COLO668 (cell line): ENCODE results near the gene TMEM270.

ENCODE experiments used
- DNase-seq: peaks from one replicate; lab custom pipeline; 2025; ENCODE audit not compliant: unreplicated experiment; lab: John Stamatoyannopoulos, UW

The TMEM270 gene

DNA sequence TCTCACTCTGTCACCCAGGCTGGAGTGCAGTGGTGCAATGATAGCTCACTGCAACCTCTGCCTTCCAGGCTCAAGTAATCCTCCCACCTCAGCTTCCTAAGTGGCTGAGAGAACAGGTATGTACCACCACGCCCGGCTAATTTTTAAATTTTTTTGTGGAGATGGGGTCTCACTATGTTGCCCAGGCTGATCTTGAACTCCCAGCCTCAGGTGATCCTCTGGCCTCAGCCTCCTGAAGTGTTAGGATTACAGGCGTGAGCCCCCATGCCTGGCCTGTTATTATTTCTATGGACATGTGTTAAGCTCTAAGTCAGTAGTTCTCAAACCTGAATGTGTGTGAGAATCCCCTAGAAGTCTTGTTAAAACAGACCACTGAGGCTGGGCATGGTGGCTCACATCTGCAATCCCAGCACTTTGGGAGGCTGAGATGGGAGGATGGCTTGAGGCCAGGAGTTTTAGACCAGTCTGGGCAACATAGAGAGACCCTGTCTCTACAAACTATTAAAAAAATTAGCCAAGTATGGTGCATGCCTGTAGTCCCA lies 24.5 kb downstream of the TMEM270 start:
- DNase-seq, result no peak

DNA sequence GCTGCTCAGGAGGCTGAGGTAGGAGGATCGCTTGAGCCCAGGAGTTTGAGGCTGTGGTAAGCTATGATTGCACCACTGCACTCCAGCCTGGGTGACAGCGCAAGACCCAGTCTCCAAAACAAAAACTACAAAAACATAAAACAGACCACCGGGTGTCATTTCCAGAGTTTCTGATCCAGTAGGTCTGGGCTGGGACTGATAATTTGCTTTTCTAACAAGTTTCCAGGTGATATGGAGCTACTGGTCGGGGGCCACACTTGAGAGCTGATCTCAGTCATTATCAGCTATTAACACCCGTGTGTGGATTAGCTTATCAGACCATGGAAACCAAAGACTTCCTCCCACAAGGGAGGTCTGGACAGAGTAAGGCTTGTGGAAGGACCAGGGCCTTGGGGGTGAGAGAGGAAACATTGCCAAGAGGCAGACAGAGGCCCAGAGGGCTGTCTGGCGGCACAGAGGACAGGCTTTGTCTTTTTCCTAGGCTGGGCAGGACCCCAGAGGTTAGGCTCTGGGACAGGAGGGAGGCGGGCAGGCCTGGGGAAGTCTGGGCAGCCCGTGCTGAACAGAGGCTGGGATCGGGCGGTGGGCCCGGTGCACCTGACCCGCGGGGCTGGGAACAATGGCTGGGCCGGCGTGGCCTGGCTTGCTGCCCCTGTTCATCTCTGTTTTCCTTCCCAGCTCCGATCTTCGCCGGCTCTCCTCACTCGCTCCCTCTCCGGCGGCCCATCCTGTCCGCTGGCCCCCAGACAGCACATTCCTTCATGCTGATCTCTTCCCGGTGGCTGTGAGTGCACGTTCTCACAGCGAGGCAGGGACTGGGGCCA lies 25.2 kb downstream of the TMEM270 start:
- no peak for DNase-seq

DNA sequence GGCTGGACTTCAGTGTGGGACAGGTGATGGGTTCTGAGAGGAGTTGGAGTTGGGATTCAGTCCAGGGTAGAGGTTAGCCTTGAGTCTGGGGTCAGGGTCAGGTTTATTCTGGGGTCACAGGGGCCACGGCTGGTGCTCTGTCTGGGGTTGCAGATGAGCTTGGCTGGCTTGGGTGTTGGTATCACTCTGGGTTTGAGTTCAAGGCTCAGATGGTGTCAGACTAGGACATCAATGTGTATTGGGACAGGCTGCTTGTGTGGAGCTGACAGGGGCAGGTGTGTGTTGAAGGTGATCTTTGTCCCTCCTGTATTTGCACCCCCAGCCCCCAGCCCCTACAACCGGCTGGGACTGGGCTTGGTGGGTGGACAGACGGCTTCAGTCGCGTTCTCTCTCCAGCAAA lies 26.8 kb downstream of the TMEM270 start:
- DNase-seq, result no peak

DNA sequence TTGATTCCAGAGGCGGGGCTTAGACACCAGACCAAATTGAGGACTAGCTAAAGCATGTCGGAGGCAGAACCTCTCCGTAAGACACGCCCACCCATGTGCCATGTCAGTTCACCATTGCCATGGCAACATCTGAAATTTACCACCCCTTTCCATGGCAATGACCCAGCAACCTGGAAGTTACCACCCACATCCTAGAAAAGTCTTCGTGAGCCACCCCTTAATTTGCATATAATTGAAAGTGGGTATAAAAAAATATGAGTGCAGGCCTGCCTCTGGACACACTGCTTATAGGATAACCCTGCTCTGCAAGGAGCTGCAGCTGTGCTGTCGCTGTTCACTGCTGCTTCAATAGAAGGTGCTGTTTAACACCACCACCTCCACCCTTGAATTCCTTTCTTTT lies 28.0 kb downstream of the TMEM270 start:
- no peak for DNase-seq

DNA sequence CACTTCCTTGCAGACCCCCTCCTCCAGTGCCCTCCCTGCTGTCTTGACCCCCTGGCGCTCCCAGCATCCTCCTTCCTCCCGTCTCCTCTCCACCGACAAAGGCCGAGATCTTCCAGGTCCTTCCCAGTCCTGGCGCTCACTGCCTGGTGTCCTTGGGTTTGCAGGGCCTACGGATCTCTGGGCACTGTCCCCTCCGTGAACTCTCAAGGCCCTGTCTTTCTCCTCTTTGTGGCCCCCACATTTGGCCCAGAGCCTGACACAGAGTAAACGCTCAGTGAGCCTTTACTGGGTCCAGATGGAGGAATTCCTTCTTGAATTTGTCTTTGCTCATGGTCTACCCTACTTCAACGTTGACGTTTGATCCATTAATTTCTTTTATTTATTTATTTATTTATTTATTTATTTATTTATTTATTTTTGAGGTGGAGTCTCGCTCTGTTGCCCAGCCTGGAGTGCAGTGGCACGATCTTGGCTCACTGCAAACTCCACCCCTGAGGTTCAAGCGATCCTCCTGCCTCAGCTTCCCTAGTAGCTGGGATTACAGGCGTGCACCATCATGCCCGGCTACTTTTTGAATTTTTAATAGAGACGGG lies 29.7 kb downstream of the TMEM270 start:
- DNase-seq, result no peak

DNA sequence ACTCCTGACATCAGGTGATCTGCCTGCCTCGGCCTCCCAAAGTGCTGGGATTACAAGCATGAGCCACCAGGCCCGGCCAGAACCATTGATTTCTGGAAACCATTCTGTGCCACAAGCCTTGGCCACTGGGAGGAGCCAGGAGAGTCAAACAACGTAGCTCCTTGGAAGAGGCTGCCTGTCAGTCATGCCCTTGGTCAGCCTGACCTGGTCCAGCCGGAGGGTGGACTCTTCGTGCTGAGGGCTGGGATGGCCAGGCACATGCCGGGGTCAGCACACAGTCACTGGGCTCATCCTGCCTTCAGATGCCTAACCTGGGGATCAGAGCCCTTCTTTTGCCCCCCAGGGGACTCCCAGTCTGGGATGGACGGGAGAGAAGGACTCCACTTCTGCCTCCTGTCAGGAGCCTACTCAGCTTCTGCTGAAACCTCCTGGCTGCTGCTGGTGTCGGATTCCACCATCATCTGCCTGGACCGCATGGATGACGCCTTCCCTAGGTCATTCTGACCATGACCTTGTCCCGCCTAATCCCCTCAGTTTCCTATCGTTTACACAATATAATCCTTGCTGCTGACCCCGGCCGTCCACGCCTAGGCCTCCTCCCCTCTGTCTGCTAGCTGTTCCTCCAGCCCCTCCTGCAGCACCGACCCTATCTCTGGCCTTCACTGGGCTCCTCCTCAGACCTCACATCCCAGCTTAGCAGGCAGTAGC lies 30.4 kb downstream of the TMEM270 start:
- DNase-seq, result no peak

DNA sequence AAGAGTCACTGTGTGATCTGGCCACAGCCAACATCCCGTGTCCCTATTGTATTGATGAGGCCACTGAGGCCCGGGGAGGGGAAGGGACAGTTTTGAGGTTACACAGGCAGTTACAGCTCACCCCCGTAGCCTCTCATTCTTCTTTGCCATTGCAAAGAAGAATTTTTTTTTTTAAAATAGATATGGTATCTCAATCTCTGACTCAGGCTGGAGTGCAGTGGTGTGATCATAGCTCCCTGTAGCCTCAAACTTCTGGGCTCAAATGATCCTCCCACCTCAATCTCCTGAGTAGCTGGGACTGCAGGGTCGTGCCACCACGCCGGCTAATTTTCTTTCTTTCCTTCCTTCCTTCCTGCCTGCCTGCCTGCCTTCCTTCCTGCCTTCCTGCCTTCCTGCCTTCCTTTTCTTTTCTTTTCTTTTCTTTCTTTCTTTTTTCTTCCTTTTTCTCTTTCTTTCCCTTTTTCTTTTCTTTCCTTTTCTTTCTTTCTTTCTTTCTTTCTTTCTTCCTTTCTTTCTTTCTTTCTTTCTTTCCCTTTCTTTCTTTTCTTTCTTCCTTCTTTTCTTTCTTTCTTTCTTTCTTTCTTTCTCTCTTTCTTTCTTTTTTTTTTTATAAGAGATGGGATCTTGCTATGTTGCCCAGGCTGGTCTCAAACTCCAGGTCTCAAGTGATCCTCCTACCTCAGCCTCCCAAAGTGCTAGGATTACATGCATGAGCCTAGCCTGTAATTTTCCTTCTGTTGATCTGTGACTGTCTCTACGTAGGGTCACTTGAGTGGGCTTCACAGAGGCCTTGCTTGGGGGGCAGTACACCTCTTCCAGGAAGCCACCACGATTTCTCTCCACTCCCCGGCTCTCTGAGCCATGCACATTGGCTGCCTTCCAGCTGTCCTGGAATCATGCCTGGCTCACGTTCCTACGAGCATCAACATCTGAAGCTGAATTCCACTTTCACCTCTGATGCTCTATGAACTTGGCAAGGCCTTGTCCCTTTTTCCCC lies 31.3 kb downstream of the TMEM270 start:
- no peak for DNase-seq

DNA sequence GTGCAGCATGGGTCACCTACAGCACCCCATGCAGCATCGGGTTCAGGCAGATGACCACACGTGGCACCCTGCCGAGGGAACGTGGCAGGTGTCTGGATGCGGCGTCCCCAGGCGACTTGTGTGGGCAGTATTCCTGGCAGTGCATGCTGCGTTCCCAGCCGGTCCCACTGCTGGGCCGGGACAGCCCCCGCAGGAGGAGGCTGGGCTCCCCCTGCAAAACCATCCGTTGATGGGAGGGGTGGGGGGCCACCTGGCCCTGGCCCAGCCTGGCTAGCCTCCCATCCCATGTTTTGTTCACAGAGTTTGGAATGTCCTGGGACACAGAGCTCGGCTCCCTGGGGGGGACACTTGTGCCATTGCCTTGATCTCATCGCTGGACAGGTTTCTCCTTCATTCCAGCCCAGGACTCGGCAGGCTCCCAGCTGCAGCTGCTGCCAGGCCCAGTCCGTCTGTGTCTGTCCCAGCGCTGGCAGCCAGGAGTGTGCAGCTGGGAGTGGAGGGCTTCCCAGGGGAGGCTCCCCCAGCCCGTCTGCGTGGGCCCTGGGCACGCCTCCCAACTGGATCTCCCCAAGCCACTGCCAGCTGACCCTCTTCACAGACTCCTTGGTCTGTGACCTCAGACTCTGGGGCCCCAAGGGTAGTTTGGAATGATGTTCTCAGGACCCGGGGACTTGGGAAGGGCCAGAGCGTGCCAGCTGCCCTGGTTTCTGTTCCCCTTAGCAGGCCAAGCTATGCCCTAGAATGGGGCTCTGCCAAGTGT lies 32.6 kb downstream of the TMEM270 start:
- DNase-seq, result no peak

DNA sequence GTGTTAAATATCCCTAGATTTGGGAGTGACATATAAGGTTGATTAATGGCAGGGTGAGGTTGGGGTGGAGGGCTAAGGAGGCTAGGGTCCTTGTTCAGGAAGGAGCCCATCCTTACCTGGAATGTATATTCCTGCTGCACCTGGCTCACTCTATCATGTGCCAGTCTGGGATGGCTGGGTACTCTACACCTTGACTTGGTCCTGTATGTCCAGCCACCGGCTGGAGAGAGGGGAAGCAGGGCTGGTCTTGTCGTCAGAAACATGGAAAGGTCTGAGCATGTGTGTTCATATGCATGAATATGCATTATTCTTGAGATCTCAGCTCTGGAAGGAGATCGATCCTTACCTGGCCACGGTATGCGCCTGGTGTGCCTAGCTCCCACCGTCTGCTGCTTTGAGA lies 33.2 kb downstream of the TMEM270 start:
- no peak for DNase-seq

DNA sequence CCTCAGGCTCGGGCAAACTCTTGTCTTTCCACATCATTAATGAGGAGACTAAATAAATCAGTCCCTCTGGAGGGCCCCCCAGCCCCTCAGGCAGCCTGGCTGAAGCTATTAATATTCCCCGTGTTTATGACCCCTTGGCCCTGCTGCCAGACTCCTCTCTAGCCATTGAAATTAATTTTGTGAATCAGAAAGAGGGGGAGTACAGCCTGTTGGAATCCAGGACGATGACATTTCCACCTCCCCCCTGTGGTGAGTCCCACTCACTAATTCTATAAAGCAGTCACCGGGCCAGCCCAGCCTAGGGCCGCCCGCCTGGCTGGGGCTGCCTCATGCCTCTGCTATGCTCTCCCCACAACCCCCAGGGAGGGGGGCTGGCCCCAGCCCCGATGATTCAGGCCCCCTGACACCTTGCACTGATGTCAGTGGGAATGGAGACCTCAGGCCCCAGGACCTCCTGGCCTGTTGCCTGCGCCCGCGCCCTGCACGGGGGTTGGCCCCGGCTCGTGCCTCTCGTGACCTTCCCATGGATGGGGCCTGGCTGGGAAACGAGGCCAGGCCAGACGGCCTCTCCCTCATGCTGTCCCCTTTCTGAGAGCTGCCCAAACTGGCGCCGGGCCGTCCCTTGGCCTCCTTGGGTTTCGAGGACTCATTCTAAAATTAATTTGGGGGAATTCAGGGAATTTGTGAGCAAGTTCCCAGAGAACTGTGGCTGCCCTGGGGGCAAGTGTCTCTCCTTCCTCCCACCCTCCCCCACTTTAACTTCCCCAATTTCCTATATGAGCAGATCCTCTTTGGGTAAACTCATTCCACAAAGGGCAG lies 34.0 kb downstream of the TMEM270 start:
- no peak for DNase-seq

DNA sequence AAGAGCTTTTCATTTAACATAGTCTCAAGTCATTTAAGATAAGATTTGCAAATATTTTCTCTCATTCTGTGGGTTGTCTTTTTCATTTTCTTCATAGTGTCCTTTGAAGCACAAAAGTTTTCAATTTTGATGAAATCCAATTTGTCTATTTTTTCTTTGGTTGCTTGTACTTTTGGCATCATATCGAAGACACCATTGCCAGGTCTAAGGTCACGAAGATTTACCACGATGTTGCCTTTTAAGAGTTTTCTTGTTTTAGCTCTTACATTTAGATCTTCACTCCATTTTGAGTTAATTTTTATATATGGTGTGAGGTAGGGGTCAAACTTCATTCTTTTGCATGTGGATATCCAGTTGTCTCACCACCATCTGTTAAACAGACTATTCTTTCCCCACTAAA lies 34.7 kb downstream of the TMEM270 start:
- DNase-seq, result no peak

DNA sequence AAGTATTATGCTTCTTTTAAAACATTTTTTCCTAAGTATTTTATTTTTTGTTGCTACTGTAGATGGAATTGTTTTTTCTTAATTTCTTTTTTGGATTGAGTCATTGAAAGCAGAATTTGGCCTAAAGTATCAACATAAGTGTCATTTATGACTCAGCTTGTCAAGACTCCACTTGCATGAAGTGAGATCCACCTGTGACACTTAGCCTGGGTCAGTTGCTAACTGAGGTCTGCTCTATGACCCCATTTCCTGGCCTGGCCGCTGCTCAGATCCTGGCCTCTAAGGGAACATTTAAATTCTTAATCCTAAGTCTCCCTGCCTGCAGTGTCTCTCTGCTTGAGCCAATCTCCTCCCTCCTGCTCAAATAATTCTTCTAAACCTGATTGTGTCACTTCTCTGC lies 35.5 kb downstream of the TMEM270 start:
- no peak for DNase-seq

DNA sequence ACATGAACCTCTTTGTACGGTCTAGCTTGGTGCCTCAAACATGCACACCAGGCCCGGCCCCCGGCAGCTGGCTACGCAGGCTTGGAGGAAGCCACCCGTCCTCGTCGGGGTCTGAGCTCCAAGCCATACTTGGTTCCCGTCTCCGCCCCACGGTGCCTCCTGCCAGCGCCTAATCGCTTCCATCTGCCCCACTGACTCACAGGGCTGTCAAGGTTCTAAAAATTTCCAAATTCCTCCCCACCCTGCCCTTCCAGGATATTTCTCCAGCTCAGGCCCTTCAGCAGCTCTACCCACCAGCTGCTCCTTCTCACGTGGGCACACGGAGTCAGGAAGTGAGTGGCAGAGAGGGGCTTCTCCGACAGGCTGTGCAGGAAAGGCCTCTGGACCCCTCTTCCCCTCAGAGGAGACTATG lies 38.8 kb downstream of the TMEM270 start:
- DNase-seq, result no peak

DNA sequence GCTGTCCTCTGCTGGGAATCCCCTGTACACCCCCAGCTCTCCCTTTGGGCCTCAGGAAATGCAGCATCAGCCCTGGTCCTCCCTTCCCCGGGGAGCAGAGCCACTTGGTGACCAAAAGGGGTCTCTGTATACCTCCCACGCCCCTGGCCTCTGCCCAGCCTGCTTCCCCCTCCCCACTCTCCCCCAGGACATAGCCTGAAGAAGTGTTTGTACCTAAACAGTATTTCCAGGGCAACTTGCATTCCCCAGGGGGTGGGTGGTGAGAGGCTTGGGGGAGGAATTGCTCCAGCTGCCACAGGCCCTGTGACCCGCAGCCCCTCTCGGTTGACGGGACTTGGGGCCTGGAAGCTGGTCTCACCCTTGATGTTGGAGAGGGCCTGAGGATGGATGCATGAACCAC lies 39.3 kb downstream of the TMEM270 start:
- no peak for DNase-seq

DNA sequence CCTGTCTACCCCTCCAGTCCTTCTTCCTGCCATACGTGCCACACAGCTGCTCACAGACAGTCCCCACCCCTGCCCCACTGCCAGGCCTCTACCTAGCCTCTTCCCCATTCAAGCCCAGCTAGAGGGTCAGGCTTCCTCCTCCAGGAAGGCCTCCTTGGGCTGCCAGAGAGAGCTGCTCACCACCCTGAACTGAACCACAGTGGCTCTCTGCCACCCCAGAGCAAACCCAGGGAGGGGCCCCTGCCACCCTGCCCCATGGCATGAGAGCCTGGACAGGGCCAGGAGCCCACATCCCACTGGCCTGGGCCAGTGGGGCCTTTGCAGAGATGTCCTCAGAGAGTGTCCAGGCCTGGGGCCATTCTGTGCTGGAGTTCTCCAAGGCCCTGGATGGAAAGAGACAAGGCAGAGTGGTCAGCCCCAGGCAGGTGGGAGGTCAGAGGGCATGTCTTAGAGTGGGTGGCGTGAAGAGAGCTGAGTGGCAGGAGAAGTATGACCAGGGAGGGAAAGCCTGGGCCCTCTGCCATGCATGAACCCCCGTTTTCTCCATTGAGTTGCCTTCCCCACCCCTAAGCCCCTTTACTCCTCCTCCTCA lies 40.4 kb downstream of the TMEM270 start:
- DNase-seq, result no peak

DNA sequence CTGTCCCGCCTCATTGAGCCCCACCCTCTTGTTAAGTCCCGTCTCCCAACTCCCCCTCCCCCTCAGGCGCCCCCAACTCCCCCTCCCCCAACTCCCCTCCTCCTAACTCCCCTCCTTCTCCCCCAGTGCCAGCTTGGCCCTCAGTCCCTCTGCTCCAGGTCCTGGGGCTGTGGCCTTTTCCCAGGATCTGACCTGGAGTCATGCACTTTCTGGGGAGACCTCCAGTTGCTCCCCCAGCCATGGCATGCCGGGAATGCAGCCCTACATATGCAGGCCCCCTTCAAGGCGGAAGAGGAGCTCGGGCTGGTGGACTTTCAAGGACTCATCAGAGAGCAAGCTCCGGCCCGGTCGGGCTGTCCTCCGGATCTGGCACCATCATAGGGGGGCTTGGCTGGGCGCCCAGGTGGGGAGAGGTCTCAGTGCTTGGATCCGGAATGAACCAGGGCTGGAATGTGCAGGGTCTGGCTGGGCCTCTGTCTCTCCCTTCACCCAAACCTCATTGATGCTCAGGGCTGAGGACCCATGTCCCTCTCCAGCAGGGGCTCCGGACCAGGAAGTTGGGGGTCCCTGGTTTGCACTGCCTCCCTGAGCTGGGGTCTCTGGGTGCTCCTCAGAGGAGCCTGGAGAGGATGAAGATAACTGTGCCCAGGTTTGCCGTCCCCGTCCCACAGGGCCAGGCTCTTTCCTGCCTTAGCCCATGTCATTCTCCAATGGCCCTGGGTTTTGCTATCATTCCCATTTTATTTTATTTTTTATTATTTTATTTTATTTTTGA lies 41.1 kb downstream of the TMEM270 start:
- no peak for DNase-seq

DNA sequence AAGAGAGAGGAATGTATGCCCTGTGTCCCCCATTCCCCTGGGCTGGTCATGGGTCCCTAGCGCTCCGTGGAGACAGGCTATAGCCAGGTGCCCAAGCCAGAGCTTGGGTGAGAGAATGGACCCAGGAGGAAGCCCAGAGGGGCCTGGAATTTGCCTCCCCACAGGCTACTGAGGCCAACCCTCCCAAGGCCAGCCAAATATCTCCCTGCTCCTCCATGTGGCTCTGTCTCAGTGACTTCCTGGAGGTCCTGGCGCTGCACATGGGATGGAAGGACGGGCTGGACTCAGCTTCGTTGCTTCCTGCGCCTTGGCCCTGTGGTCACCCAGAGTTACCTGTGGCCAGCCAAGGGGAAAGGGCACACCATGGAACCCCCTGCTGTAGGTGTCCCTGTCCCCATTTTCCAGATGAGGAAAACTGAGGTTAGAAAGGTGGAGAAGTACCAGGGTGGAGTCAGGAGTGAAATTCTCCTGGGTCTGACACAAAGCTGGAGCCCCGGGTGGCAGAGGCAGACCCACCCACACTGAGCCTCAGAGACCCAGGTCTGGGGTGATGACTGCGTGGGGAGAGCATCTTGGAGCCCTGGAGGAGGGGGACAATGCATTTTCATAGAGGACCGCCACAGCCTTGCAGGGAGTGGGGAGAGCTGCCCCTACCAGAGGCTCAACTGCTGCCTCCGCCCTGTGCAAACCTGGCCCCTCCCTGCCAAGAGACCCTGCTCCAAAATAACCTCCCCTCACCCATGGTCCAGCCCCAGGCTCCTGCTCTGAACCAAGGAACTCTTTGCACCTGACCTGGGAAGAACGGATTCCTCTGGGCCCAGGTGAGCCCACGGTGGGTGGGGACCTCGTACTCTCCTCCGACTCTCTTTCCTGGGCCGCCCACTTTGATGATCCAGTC lies 42.6 kb downstream of the TMEM270 start:
- no peak for DNase-seq
